Lower leg skin (tissue), 4 donors: Measurements from ENCODE around the gene ACVR1. TPM values are rescaled to one million over a fixed set of nuclear protein-coding genes. Genes with fewer than 3 reads are reported as not detected.

Experiments used
- DNase-seq, 2 donors: peaks; one replicate each; pipeline ENCODE4 v3.0.0-alpha.2; 2019; ENCODE audit warnings: low spot score in 2 of 2
- H3K4me3 ChIP-seq: fragments of 200-600 bp; sonication (generic); 2 replicates; pipeline ENCODE4 v1.5.1; 2017; ENCODE audit warnings: mild to moderate bottlenecking, low read depth; ENCODE audit not compliant: poor library complexity, severe bottlenecking
- POLR2A ChIP-seq, 2 donors: fragments of 450-650 bp; IDR thresholded peaks; one replicate each; pipeline ENCODE4 v1.6.1; 2016 to 2017; ENCODE audit warnings: antibody characterized with exemption in 2 of 2, mild to moderate bottlenecking in 1 of 2, moderate library complexity in 1 of 2
- WGBS, 2 donors: methylation state at CpG; one replicate each; pipeline ENCODE4 v1.1.5; 2018; 5-methylcytosine and 5-hydroxymethylcytosine counted together
- intact Hi-C: fragments of 100-400 bp; cut with DNase I; formaldehyde crosslinking; loops from one replicate; pipeline ENCODE4 v1.15.0; 2023; ENCODE audit warnings: low total_unique reads
- total RNA-seq, 4 donors: library from RNA; depleted of rRNA; stranded (reverse); fragments of >200 nt; gene quantifications; one replicate each; pipeline ENCODE4 v1.1.0, GENCODE V29; 2016
- TF ChIP-seq, protein P1 (sequence below), 3 donors: fragments of 450-650 bp; IDR thresholded peaks; one replicate each; pipeline ENCODE4 v1.5.1; 2016; ENCODE audit warnings: antibody characterized with exemption in 3 of 3, mild to moderate bottlenecking in 3 of 3, moderate library complexity in 2 of 3

The ACVR1 gene
- total RNA-seq = 10 to 100 TPM; 14.3 to 22.7 (median 15.2) TPM

DNA sequence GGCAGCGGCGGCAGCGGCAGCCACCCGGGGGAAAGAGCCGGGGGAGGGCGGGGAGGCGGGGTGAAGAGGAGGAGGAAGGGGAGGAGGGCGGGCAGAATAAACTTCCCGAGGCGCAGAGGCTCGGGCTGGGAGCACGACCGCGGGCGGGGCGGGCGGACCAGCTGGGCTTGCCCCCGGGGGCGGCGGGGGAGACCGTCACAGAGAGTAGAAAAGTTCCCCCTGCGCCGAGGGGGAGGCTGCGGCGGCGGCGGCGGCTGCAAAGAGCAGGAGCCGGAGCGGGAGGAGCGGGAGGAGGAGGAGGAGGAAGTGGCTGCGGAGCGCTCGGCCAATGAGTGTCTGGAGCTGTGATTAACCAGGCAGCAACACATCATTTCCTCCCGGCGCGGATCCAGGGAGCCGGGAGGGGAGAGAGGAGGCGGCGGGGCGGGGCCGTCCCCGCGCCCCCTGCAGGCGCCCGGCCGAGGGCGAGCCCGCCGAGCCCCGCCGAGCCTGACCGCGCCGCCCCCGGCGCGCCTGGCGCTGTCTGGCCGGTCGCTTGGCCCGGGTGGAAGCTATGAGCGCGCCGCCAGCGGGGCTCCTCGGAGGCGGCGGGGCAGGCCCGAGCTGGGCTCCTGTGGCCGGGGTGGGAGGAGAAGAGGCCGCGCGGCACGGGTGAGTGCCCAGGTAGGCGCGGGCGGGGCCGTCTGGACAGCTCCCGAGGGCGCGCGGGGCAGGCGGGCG is at the start of gene ACVR1:
TSS of gene ACVR1 (minus strand) at position 265 of the 720 bp plus-strand sequence. CDS start 76,837 bp downstream, outside the sequence.
- 0 to 1% methylated on average over 39 to 40 of the region's 85 CpGs for WGBS, 2 donors
- intact Hi-C loops = loop anchor here (5.0 kb wide), 1 partner anchor 89 kb away; no protein-coding TSS in a partner anchor

DNA sequence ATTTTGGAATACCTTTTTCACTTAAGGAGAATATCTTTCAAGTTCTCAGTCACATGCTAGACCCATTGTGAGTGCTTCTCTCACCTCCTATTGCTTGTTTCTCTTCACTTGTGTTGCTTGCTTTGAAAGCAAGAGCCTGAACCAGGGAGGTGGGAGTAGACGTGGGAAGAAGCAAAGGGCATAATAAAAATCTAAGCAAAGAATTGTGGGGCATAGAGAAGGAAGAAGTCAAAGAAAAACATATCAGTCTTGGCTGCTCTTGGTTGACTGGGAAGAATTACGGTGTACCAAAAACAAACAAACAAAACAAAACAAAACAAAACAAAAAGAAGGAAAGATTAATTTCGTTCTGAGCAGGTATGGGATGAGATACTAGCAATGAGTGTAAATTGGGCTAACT is 48.9 kb upstream of the ACVR1 start:
- 84 to 86% methylated on average over 3 of the region's 3 CpGs for WGBS, 2 donors
- no peak for DNase-seq
- intact Hi-C loops = no loop called here
- H3K4me3 ChIP-seq = no peak overlapping the region
- TF ChIP-seq POLR2A (IDR thresholded peaks at IDR 0.05) = no peak
- TF ChIP-seq, protein P1, sequence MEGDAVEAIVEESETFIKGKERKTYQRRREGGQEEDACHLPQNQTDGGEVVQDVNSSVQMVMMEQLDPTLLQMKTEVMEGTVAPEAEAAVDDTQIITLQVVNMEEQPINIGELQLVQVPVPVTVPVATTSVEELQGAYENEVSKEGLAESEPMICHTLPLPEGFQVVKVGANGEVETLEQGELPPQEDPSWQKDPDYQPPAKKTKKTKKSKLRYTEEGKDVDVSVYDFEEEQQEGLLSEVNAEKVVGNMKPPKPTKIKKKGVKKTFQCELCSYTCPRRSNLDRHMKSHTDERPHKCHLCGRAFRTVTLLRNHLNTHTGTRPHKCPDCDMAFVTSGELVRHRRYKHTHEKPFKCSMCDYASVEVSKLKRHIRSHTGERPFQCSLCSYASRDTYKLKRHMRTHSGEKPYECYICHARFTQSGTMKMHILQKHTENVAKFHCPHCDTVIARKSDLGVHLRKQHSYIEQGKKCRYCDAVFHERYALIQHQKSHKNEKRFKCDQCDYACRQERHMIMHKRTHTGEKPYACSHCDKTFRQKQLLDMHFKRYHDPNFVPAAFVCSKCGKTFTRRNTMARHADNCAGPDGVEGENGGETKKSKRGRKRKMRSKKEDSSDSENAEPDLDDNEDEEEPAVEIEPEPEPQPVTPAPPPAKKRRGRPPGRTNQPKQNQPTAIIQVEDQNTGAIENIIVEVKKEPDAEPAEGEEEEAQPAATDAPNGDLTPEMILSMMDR (IDR thresholded peaks at IDR 0.05) = no peak

More for the DNA sequence above, at the start of gene ACVR1:
- peak; percentile 92 to 99 for DNase-seq
- TF ChIP-seq POLR2A (IDR thresholded peaks at IDR 0.05) = peak in 1 of 2 donors; percentile 36
- TF ChIP-seq, protein P1 (IDR thresholded peaks at IDR 0.05) = no peak
- peak within 1 kb of the TSS; percentile 76 for H3K4me3 ChIP-seq

DNA sequence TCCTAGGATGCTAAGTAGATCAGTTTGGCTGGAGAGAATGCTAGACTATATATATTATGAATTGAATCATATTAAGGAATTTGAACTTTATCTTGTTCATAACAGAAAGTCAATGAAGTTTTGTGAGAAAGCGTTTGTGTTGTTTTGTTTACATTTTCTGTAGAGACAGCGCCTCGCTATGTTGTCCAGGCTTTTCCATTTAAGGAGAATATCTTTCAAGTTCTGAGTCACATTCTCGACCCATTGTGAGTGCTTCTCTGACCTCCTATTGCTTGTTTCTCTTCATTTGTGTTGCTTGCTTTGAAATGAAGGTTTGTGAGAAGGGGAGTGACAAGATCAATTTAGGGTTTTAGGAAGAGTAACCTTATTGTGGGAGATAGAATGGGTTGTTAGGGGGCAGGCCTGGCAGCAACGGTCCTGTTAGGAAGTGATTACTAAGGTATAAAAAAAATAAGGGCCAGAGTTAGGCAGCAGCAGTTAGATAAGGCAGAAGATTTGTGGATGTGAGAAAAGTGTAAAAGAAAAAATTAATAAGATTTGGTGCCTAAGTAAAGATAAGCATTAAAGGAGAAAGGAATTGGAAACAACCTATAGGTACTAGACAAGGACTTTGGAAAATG is 47.6 kb upstream of the ACVR1 start:
- WGBS, 2 donors = 71 to 76% methylated on average over 5 of the region's 5 CpGs
- no peak for DNase-seq
- H3K4me3 ChIP-seq = no peak overlapping the region
- intact Hi-C loops = no loop called here
- TF ChIP-seq POLR2A (IDR thresholded peaks at IDR 0.05) = no peak
- TF ChIP-seq, protein P1 (IDR thresholded peaks at IDR 0.05) = no peak

DNA sequence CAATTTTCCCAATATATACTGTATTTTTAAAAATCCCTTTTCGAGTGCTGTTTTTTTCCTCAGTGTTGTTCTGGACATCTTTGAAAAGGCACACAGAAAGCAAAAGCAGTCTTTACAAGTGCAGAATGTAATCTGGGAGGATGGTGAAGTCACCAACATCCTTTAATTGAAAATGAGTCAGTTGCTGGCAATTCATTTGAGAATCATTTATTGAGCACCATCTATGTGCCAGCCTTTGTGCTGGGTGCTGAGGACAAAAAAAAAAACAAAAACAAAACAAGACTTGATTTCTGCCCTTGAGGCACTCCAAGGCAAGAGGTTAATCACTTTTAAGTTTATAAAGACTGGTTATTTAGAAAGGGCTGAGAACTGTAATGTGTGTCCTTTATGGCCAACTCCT is 46.7 kb upstream of the ACVR1 start:
- no peak overlapping the region for H3K4me3 ChIP-seq
- no peak for TF ChIP-seq POLR2A (IDR thresholded peaks at IDR 0.05)
- TF ChIP-seq, protein P1 (IDR thresholded peaks at IDR 0.05) = no peak
- 76 to 84% methylated on average over 1 of the region's 1 CpG for WGBS, 2 donors
- intact Hi-C loops = no loop called here
- no peak for DNase-seq

DNA sequence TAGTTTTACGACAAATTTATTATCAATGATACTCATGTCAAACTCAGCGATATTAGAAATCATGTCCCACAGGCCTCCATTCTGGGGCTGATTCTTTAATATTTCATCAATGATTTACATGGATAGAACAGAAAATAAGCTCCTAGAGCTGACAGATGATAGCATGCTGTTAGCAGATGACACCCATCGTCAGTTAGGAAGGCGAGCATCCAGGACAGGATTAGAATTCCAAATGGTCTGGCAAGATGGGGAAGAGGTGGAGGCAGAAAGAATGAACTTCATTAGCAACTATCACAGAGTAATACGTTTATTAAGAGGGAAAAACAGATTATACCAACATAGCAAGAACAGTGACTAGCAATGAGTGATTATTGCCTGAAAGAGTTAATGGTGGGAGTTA is 46.2 kb upstream of the ACVR1 start:
- intact Hi-C loops = no loop called here
- H3K4me3 ChIP-seq = no peak overlapping the region
- TF ChIP-seq, protein P1 (IDR thresholded peaks at IDR 0.05) = no peak
- 75 to 79% methylated on average over 5 of the region's 5 CpGs for WGBS, 2 donors
- DNase-seq = no peak
